GM18519 (cell line): ENCODE results near the gene CTXN1.
"Not testable (repeated sequence)": the region's sequence is repeated elsewhere in the genome, so short reads cannot be mapped to it uniquely, and the experiment has no call there.

Source experiments
- ATAC-seq: cut with Tn5 transposase; IDR thresholded peaks from one replicate; pipeline ENCODE4 v1.9.1; 2021; ENCODE audit warnings: mild to moderate bottlenecking, moderate library complexity; ENCODE audit not compliant: unreplicated experiment, low FRiP score

Gene CTXN1

DNA sequence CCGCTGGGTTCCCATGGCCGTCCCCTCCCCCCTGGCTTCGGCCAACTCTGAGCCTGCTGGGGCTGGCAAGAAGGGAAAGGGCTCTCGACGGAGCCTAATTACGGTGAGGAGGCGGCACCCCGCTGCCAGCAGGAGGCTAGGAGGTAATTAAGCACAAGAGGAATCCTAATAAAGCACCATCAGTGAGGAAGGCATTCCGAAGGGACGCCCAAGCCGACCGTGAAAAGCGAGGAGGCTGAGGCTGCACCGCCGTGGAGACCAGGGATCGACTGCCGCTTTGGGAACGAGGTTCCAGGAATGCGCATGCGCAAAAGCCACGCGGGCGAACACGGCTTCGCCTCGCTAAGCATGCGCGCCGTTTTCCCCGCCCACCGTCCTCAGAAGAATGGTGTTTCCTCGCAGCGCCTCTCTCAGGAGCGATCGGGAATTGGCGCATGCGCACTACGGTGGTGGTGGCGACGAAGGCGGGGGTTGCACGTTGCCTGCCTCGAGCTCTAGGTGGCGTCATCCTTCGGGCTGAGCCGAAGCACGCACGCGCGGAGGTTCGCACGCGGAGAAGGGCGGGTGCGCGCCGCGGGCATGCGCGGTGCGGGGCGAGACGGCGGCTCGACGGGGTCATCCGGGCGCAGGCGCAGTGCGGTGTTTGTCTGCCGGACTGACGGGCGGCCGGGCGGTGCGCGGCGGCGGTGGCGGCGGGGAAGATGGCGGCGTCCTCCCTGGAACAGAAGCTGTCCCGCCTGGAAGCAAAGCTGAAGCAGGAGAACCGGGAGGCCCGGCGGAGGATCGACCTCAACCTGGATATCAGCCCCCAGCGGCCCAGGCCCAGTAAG is 22.5 kb downstream of the CTXN1 start, which contains the start of gene MAP2K7:
TSS of gene MAP2K7 (plus strand) at position 634 of the 830 bp plus-strand sequence. CDS start at position 702, 68 bp downstream.
- peak; percentile 85 for ATAC-seq

DNA sequence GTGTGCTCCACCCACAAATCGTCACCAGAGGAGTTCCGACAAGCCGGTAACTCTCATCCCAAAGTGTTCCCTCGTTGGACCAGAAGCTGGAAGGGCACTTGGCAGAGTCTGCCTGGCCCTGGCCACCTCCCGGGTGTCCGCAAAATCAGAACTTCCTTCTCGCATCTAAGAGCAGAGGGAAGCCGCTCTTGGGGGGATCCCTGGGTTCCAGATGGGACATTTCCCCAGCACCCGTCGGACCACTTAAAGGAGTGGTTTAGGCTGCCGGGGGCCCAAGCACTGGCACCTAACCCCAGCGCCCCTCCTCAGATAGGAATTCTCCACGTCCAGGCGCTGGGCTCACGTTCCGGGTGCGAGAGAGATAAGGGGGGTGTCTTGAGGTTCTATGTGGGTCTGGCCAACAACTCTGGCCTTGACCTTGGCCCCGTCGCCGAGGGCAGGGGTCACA is 23.1 kb downstream of the CTXN1 start:
- no peak for ATAC-seq

DNA sequence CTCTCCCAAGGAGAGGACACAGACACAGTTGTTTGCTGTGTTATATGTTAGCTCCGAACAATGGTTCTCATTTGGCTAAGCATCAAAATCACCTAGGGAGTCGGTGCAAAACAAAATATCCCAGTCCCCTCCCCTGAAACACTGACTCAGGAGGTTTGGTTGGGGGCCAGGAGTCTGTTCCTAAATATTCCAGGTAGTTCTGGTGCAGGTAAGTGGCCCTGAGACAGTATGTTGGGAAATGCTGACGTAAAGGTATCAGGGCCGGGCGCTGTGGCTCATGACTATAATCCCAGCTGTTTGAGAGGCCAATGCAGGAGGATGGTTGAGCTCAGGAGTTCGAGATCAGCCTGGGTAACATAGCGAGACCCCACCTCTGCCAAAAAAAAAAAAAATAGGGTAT is 24.6 kb downstream of the CTXN1 start:
- ATAC-seq = no peak

DNA sequence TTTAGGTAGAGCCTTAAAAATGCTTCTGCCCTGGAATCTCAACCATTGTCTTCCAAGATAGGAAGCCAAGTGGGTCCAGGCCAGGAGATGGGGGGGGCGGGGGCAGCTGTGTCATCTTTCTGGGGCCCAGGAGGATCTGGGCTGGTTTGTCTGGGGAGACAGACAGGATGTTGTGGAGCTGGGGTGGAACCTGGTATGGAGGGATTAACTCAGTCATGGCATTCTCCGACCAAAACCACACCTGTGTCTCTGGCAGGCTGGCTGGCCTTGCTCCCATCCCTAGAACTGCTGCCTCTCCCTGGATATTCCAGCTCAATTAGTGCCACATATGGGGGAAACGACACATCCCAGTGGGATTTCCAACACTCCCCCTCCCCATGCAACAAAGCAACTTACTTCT is 25.0 kb downstream of the CTXN1 start:
- no peak for ATAC-seq

DNA sequence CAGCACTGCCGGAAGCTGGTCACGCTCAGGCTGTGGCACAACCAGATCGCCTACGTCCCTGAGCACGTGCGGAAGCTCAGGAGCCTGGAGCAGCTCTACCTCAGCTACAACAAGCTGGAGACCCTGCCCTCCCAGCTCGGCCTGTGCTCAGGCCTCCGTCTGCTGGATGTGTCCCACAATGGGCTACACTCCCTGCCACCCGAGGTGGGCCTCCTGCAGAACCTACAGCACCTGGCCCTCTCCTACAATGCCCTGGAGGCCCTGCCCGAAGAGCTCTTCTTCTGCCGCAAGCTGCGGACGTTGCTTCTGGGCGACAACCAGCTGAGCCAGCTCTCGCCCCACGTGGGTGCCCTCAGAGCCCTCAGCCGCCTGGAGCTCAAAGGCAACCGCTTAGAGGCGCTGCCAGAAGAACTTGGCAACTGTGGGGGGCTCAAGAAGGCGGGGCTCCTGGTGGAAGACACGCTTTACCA is 25.5 kb downstream of the CTXN1 start:
- no peak for ATAC-seq

DNA sequence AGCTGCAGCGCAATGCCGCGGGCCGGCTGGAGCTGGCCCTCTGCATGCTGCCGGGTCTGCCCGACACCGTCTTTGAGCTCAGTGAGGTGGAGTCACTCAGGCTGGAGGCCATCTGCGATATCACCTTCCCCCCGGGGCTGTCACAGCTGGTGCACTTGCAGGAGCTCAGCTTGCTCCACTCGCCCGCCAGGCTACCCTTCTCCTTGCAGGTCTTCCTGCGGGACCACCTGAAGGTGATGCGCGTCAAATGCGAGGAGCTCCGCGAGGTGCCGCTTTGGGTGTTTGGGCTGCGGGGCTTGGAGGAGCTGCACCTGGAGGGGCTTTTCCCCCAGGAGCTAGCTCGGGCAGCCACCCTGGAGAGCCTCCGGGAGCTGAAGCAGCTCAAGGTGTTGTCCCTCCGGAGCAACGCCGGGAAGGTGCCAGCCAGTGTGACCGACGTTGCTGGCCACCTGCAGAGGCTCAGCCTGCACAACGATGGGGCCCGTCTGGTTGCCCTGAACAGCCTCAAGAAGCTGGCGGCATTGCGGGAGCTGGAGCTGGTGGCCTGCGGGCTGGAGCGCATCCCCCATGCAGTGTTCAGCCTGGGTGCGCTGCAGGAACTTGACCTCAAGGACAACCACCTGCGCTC is 26.1 kb downstream of the CTXN1 start:
- no peak for ATAC-seq

DNA sequence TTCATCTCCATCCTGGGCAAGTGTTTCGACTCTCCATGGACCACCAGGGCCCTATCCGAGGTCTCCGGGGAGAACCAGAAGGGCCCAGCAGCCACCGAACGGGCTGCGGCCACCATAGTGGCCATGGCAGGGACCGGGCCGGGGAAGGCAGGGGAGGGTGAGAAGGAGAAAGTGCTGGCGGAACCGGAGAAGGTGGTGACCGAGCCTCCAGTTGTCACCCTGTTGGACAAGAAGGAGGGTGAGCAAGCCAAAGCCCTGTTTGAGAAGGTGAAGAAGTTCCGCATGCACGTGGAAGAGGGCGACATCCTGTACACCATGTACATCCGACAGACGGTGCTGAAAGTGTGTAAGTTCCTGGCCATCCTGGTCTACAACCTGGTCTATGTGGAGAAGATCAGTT is 27.0 kb downstream of the CTXN1 start:
- ATAC-seq = no peak

DNA sequence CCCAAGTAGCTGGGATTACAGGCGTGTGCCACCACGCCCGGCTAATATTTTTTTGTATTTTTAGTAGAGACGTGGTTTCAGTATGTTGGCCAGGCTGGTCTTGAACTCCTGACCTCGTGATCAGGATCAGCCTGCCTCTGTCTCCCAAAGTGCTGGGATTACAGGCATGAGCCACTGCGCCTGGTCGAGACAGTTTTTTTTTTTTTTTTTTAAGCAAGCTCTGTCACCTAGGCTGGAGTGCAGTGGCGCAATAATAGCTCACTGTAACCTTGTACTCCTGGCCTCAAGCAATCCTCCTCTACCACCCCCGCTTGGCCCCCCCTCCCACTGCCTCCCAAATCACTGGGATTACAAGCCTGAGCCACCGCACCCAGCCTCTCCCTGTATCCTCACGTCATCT is 28.6 kb downstream of the CTXN1 start:
- ATAC-seq = no peak

DNA sequence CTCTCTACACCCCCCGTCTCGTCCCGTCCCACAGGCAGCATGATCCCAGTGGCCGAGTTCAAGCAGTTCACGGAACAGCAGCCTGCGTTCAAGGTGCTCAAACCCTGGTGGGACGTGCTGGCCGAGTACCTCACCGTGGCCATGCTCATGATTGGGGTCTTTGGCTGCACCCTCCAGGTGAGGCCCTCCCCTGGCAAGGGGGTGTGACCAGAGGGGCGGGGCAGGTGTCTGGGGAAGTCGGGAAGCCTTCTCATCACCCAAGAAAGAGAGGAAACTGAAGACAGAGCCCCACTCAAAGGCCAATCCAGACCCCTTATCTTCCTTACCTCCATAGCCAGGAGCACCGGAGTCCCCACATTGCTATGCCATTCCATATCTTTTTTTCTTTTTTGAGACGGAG is 30.4 kb downstream of the CTXN1 start:
- ATAC-seq = no peak

DNA sequence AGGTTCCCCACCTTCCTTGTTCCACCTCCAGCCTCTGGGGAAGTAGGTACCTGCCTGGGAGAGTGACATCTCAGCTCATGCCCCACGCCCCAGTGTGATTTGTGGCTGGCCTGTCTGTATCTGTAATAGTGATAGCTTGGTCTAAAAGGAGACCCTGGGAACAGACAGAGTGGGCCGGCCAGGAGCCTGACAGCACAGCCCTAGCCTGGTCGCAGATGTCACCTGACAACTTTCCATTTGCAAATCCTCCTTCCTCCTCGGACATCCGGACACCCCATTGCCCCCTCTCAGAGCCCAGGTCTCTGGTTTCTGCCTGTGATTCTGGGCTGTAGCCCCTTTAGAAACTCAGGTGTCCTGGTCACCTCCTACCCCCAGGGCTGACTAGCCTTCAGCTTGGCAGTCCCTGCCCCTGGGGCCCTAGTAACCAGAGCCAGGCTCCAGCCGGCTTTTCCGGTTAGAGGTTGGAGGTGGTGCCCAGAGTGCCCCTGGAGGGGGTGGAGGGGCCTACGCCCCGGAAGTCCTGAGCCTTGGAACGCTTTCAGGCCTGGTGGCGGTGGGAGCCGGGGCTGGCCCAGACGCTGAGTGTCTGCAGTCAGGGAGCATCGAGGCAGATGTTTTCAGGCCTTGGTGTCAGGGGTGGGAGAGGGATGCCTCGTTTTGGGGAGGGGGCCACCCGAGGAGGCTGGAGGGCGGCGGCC is 31.2 kb downstream of the CTXN1 start:
- no peak for ATAC-seq

DNA sequence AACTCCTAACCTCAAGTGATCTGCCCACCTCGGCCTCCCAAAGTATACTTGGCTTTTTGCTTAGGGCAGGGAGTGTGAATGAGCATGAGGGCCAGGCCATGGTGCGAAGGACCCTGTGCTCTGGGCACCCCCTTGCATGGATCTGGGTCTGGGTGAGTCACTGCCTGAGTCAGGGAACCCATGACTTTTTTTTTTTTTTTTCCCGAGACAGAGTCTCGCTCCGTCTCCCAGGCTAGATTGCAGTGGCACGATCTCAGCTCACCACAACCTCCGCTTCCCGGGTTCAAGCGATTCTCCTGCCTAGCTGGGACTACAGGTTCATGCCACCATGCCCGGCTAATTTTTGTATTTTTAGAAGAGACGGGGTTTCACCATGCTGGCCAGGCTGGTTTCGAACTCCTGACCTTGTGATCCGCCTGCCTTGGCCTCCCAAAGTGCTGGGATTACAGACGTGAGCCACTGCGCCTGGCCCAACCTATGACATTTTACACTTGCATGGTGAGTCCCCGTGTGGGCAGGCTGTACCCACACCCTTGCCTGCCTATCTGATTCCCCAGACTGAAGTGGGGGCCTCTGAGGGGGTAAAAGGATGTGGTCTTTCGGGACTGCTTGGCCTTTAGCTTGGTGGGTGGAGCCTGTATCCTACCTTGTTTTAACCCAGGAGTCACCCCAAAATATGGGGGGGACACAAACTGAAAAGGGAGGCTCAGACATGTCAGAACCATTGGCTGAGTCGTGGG is 32.4 kb downstream of the CTXN1 start:
- not testable (repeated sequence) for ATAC-seq

DNA sequence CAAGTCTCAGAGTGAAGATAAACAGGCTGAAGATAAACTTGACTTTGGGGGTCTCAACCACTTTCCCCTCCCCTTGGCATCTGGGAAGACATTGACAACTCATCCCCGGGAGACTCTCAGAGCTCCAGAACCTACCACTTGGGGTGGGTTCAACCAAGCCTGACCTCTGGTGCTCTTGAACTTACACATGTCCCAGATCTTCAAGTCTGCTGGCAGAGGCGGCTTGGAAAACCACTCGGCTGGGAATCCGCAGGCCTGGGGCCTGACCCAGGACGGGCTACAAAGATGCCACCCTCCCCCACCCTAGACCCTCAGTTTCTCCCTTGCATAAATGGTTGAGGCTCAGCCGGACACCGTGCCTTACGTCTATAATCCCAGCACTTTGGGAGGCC is 37.1 kb downstream of the CTXN1 start:
- no peak for ATAC-seq

DNA sequence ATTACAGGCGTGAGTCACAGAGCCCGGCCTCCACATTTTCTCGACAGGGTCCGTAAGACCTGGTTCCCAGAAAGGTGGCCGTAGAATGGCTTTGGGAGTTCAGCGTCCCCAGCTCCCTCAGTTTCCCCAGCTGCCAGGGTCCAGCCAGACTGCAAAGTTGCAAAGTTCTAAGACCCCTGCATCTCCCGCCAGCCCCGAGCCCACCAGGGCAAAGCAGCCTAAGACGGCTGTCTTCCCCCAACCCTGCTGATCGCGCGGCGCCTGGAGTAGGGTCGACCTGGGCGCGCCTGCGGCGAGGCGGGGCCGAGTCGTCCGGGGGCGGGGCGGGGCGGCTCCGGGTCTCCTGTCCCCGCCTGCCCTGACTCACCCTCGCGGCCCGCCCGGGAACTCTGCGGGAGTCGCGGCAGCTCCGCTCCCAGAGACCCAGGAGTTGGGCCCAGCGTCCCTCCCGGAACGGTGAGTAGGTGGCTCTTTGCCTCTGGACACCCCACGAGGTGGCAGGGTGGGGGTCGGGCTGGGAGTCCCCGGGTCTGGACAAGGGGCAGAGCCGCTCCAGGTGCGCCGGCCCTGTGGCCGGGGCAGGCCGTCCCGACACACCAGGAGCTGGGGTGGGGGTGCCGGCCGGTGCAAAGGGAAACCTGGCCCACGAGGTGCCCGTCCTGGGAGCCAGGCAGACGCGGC is 37.6 kb downstream of the CTXN1 start, which contains the start of gene LRRC8E:
TSS of gene LRRC8E (plus strand) at position 366 of the 681 bp plus-strand sequence. CDS start 7,094 bp downstream, outside the sequence.
- ATAC-seq = no peak

DNA sequence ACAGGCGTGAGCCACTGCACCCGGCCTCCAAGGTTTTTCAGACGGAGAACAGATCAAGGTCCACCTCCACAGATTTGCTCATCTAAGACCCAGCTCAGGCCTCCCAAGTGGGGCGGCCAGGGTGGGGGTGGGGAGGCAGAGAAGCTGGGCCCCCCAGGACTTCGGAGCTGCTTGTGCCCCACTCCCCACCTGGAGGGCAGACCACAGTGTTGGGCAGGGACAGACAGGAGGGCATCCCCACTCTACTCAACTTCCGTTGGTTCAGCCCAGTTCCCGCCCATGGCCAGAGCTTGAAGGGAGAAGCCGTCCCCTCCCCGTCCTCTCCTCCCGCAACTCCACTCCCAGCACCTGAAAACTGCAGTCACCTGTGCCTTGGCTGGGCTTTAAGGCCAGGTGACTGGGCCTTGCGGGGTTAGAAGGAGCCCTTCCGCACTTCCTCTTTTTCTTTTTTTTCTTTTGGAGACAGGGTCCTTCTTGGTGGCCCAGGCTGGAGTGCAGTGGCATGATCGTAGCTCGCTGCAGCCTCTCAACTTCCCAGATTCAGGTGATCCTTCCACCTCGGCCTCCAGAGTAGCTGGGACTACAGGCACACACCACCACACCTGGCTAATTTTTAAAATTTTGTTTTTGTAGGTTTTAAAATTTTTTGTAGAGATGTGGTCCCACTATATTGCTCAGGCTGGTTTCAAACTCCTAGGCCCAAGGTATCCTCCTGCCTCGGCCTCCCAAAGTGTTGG is 38.4 kb downstream of the CTXN1 start:
- ATAC-seq = no peak

DNA sequence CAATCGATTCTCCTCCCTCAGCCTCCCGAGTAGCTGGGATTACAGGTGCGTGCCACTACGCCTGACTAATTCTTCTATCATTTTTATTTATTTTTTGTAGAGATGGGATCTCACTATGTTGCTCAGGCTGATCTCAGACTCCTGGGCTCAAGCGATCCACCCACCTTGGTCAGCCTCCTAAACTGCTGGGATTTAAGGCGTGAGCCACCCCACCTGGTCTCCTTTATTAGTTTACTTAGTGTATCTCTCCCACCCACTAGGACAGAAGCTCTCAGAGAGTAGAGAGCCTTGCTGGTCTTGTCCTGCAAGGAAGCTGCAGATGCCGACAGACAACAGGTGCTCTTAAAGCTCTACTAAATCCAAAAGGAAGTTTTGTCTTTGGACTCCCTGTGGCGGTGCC is 40.1 kb downstream of the CTXN1 start:
- ATAC-seq = no peak

DNA sequence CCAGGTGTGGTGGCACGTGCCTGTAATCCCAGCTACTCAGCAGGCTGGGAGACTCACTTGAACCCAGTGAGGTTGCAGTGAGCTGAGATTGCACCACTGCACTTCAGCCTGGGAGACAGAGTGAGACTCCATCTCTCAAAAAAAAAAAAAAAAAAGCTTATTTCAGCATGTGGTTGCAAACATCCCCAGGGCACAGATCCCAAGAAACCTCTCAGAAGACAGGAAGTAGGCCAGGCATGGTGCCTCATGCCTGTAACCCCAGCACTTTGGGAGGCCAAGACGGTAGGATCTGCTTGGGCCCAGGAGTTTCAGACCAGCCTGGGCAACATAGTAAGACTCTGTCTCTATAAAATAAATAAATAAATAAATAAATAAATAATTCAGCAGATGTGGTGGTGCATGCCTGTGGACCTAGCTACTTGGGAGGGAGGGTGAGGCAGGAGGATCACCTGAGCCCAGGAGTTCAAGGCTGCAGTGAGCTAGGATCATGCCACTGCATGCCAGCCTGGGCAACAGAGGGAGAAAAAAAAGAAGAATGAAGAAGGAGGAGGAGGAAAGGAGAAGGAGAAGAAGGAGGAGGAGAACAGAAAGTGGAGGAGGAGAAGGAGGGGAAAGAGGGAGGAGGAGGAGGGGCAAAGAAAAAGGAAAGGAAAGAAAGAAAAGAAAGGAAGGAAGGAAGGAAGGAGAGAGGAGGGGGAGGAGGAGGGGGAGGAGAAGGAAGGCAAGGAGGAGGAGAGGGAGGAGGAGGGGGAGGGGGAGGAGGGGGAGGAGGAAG is 42.0 kb downstream of the CTXN1 start:
- ATAC-seq = no peak

DNA sequence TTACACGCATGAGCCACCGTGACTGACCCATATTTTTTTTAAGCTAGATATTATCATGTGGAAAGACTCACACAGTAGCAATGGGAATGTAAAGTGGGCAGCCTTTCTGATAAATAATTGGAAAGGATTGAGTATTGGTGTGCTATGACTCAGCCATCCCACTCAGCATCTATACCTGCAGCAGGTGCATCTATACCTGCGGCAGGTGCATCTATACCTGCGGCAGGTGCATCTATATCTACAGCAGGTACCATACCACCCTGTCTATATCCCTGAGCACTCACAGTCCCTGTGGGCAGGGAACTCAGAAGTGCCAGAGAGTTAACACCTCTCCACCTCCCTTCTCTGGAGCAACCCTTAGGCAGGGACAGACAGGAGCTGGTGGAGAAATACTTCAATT is 42.8 kb downstream of the CTXN1 start:
- ATAC-seq = no peak

DNA sequence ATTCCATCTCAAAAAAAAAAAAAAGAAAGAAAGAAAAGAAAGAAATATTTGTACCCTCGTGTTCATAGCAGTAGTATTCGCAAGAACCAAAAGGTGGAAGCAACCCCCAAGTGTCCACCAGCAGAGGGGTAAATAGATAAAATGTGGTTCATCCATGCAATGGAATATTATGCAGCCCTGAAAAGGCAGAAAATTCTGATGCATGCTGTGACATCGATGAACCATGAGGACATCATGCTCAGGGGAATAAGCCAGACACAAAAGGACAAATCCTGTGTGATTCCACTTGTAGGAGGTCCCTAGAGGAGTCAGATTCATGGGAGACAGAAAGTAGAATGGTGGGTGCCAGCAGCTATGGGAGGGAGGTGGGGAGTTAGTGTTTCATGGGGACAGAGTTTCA is 44.0 kb downstream of the CTXN1 start:
- ATAC-seq = no peak
